GM08714 (cell line): ENCODE data around the gene TMEM88.

Experiments used
- H3K4me3 ChIP-seq: fragments of 200-500 bp; sonication (Bioruptor generic); 2 replicates; pipeline ENCODE4 v1.5.1; 2014; ENCODE audit warnings: mild to moderate bottlenecking, low read length, inconsistent platforms
- ZNF274 ChIP-seq: IDR thresholded peaks from 2 replicates; pipeline ENCODE4 v1.6.1; 2012; ENCODE audit warnings: mild to moderate bottlenecking, low read depth, low read length

Gene TMEM88

GRCh38 chr17:7836596-7837407 lies 18.1 kb upstream of the TMEM88 start:
- H3K4me3 ChIP-seq: peak overlapping the region; percentile 74; the same call in 1 of the 2 replicates
- no peak for TF ChIP-seq ZNF274

- H3K4me3 ChIP-seq: peak overlapping the region; percentile 74
- TF ChIP-seq ZNF274: no peak
Observed at GRCh38 chr17:7837408-7838088, 17.3 kb upstream of the TMEM88 start.

GRCh38 chr17:7838090-7839075 lies 16.5 kb upstream of the TMEM88 start:
- TF ChIP-seq ZNF274: no peak
- peak overlapping the region; percentile 34 for H3K4me3 ChIP-seq

- TF ChIP-seq ZNF274: no peak
- no peak overlapping the region for H3K4me3 ChIP-seq
Observed at GRCh38 chr17:7839190-7839875, 15.5 kb upstream of the TMEM88 start.

GRCh38 chr17:7839876-7840261 lies 15.0 kb upstream of the TMEM88 start:
- TF ChIP-seq ZNF274: no peak
- no peak overlapping the region for H3K4me3 ChIP-seq

GRCh38 chr17:7840441-7840840 lies 14.4 kb upstream of the TMEM88 start:
- H3K4me3 ChIP-seq: no peak overlapping the region
- no peak for TF ChIP-seq ZNF274

- H3K4me3 ChIP-seq: peak overlapping the region; percentile 70; the same call in 1 of the 2 replicates
- TF ChIP-seq ZNF274: no peak
Observed at GRCh38 chr17:7840875-7841274, 14.0 kb upstream of the TMEM88 start.

GRCh38 chr17:7841396-7841914 lies 13.4 kb upstream of the TMEM88 start:
- no peak for TF ChIP-seq ZNF274
- H3K4me3 ChIP-seq: peak overlapping the region; percentile 70

GRCh38 chr17:7841915-7842379 lies 12.9 kb upstream of the TMEM88 start:
- H3K4me3 ChIP-seq: peak overlapping the region; percentile 70

GRCh38 chr17:7842380-7843256 lies 12.2 kb upstream of the TMEM88 start:
- peak overlapping the region; percentile 70 for H3K4me3 ChIP-seq
- no peak for TF ChIP-seq ZNF274

More at GRCh38 chr17:7841915-7842379, 12.9 kb upstream of the TMEM88 start:
- no peak for TF ChIP-seq ZNF274

- no peak for TF ChIP-seq ZNF274
- H3K4me3 ChIP-seq: peak overlapping the region; percentile 70
Observed at GRCh38 chr17:7843257-7843535, 11.7 kb upstream of the TMEM88 start.

GRCh38 chr17:7843536-7844291 lies 11.2 kb upstream of the TMEM88 start:
- no peak for TF ChIP-seq ZNF274

More at GRCh38 chr17:7843536-7844291, 11.2 kb upstream of the TMEM88 start:
- peak overlapping the region; percentile 88 for H3K4me3 ChIP-seq
